Activated naive CD4-positive, alpha-beta T cell treated with anti-CD3 and anti-CD28 coated beads, Interleukin-2, amount 50 U/mL, for 24 hours (primary cell): ENCODE data around the gene PARP1.
A peak's percentile ranks its signal among the peaks of the same experiment; 100 is the strongest.

Source experiments
- H3K27ac Mint-ChIP-seq: one replicate; pipeline ENCODE4 v1.8.0; 2021; ENCODE audit warnings: mild to moderate bottlenecking, mixed read lengths
- H3K27me3 Mint-ChIP-seq: one replicate; pipeline ENCODE4 v1.8.0; 2021; ENCODE audit warnings: mixed read lengths
- H3K36me3 Mint-ChIP-seq: one replicate; pipeline ENCODE4 v1.8.0; 2021; ENCODE audit warnings: mixed read lengths
- H3K4me1 Mint-ChIP-seq: one replicate; pipeline ENCODE4 v1.8.0; 2021; ENCODE audit warnings: mixed read lengths
- H3K4me3 Mint-ChIP-seq: one replicate; pipeline ENCODE4 v1.8.0; 2021; ENCODE audit warnings: mild to moderate bottlenecking, mixed read lengths
- H3K9me3 Mint-ChIP-seq: one replicate; pipeline ENCODE4 v1.8.0; 2021; ENCODE audit warnings: mixed read lengths

PARP1 gene

DNA sequence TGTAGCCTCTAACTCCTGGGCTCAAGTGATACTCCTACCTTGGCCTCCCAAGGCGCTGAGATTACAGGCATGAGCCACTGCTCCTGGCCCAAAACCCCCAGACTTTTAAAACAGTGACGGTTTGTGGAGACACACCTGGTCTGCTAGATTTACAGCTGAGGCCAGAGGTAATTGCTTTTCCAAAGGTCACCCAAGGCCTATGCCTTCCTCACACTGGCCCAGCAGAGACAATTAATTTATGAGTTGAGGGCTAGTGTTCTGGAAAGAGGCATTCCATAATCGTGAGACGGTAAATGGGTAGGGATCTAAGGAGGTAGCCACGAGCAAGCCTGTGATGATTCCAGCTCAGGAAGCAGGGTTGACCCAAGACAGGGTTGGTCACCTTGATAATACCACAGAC, 12.4 kb upstream of the PARP1 start:
- no peaks in the 10 kb centered on the region for H3K9me3 Mint-ChIP-seq
- no peak overlapping the region for H3K4me3 Mint-ChIP-seq

DNA sequence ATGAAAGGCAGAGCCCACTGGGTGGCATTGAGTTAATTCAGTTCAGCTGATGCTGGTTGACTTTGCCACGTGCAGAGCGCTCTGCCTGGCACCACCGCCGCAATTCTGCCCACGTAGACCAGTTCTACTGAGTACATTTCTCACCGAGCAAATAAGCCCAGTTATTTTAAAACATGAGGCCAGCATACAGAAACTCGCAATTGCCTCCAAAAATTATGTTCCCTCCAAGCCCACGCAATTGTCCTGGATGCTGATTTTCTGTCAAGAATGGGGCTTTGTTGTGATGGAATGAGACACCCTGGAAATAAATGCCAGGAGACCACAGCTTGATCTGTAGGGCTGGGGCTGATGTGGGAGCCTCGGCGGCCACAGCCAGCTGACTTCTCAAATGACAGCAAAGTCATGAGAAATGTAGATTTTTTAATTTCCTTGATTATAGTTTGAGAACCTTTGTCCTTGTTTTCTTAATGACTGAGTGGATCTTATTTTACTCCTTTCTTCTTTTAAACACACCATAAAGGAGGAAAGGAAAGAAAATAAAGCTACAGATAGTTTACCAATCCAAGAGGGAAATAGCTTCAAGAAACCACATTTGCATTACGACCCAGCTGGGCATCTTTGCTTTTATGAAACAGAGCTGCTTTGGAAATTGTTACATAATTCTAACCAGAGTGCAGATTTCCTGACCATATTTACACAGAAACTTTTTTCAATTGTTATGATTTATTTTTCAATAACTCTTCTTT, 11.6 kb upstream of the PARP1 start:
- no peak overlapping the region for H3K4me3 Mint-ChIP-seq
- no peak overlapping the region for H3K27ac Mint-ChIP-seq
- no peaks in the 10 kb centered on the region for H3K36me3 Mint-ChIP-seq
- no peaks in the 10 kb centered on the region for H3K27me3 Mint-ChIP-seq
- no peaks in the 10 kb centered on the region for H3K9me3 Mint-ChIP-seq
- H3K4me1 Mint-ChIP-seq: no peaks in the 10 kb centered on the region

More for the DNA sequence above, 12.4 kb upstream of the PARP1 start:
- Mint-ChIP-seq H3K27me3 (no peaks in the 10 kb centered on the region), H3K27ac (no peak overlapping the region), H3K4me1 (no peaks in the 10 kb centered on the region), H3K36me3 (no peaks in the 10 kb centered on the region)

DNA sequence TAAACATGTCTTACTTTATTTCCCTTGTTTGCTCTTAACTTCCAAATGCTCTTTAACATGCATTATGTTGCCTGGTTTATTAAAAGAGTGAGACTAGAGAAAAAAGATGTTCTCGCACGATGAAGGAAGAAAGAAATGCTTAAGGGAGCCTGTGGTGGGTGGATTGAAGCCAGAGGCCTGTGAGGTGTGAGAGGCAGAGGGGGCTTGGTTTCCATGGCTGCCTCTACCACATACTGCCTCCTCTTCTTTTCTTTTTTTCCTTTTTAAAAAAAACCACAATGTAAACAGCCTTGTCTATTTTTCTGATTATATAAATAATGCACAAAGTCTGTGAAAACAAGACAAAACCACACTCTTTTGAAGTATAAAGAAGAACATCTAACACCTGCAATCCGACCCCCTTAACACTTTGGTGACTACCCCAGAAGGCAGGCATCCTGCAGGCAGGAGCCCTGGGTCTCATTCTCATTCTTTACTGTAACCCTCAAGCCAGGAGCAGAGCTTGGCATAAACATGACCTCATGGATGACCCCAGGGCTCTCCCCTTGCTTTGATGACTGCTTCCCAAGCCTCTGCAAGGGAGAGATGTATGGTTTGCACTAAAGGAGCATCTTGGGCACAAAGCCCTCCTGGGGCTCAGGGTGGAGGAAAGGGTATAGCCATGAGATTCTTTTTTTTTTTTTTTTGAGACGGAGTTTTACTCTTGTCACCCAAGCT, 10.1 kb upstream of the PARP1 start:
- no peak overlapping the region for H3K4me3 Mint-ChIP-seq
- no peaks in the 10 kb centered on the region for H3K4me1 Mint-ChIP-seq
- H3K27ac Mint-ChIP-seq: no peak overlapping the region
- no peaks in the 10 kb centered on the region for H3K9me3 Mint-ChIP-seq
- H3K27me3 Mint-ChIP-seq: no peaks in the 10 kb centered on the region
- no peaks in the 10 kb centered on the region for H3K36me3 Mint-ChIP-seq

DNA sequence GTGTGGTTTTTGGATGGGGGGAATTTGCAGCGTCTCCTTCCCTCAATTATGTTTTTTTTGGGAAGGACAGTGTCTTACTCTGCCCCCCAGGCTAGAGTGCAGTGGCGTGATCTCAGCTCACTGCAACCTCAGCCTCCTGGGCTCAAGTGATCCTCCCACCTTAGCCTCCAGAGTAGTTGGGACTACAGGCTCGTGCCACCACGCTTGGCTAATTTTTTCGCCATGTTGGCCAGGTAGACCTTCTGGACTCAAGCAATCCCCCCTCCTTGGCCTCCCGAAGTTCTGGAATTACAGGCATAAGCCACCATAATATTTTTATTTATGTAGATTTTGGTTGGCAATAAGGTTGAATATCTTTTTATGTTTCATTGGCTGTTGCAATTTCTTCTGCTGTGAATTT, 9.5 kb upstream of the PARP1 start:
- no peak overlapping the region for H3K27ac Mint-ChIP-seq
- H3K9me3 Mint-ChIP-seq: no peaks in the 10 kb centered on the region
- H3K27me3 Mint-ChIP-seq: no peaks in the 10 kb centered on the region
- no peaks in the 10 kb centered on the region for H3K4me1 Mint-ChIP-seq
- H3K4me3 Mint-ChIP-seq: no peak overlapping the region
- no peaks in the 10 kb centered on the region for H3K36me3 Mint-ChIP-seq

DNA sequence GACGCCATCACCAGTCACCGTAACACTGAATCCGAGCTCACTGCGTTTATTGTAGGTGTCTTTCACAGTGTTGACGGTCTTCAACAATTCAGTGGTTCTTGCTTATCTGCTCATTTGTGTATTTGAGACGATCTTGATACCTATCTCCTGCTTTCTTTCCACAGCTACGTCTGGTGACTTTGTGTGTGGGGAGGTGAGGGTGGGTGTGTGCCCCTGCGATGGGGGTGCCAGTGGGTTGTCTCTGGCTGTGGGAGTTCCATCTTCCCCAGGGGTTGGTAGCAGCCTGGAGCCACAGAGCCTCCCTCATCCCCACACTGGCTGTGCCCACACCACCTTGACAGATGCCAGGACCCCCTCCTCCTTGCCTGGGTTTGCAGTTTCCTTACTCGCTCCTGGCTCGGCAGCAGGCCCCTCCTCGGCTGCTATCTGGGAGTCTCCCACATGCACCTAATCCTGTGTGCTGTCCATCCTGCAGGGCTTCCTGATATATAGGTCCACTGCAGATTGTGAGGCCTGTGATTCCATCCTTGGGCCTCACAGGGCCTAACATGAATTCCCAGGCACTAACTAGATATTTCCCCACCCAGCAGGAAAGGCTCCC, 6.3 kb upstream of the PARP1 start:
- Mint-ChIP-seq H3K27ac (no peak overlapping the region), H3K4me3 (no peak overlapping the region), H3K27me3 (no peaks in the 10 kb centered on the region), H3K9me3 (no peaks in the 10 kb centered on the region), H3K4me1 (no peaks in the 10 kb centered on the region), H3K36me3 (no peaks in the 10 kb centered on the region)

DNA sequence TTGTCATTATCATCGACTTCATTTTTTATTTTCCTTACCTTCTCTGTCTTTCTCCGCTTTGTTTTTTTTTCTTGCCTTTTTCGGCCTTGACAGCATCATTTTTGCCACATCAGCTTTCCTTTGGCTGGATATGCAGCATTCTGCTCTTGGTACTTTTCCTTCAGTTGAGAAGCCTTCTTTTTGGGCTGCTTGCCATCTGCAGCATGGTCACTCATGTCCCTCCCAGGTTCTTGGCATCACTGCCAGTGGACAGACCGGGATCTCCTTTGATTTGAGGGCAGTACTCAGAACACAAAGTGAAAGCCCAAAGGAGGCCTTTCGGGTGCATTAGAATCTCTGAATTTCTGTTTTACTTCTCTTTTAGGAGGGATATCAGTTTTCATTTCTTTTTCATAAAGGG, 3.7 kb upstream of the PARP1 start:
- H3K9me3 Mint-ChIP-seq: no peaks in the 10 kb centered on the region
- H3K27me3 Mint-ChIP-seq: no peaks in the 10 kb centered on the region

DNA sequence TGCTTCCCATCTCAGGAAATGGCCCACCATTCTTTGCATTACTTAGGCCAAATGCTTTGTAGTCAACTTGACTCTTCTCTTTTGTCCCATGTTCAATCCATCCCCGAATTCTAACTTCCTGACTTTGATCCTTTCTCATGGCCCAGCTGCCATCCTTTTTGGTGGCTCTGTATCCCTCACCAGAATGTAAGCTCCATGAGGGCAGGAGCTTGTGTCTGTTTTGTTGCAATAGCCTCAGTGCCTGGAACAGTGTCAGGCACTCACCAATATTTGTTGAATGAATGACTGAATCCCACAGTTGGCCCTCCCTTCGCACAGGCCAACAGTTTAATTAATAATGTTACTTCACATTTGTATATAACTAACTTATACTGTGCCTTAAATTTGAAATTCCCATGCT, 3.1 kb upstream of the PARP1 start:
- no peak overlapping the region for H3K4me3 Mint-ChIP-seq
- no peaks in the 10 kb centered on the region for H3K27me3 Mint-ChIP-seq
- H3K9me3 Mint-ChIP-seq: no peaks in the 10 kb centered on the region
- H3K36me3 Mint-ChIP-seq: peaks cover 3% of the 10 kb centered on the region
- peaks cover 14% of the 10 kb centered on the region for H3K4me1 Mint-ChIP-seq
- H3K27ac Mint-ChIP-seq: no peak overlapping the region

More for the DNA sequence above, 3.7 kb upstream of the PARP1 start:
- H3K27ac Mint-ChIP-seq: peak overlapping the region; percentile 31
- peaks cover 7% of the 10 kb centered on the region for H3K4me1 Mint-ChIP-seq
- H3K36me3 Mint-ChIP-seq: no peaks in the 10 kb centered on the region
- H3K4me3 Mint-ChIP-seq: no peak overlapping the region

DNA sequence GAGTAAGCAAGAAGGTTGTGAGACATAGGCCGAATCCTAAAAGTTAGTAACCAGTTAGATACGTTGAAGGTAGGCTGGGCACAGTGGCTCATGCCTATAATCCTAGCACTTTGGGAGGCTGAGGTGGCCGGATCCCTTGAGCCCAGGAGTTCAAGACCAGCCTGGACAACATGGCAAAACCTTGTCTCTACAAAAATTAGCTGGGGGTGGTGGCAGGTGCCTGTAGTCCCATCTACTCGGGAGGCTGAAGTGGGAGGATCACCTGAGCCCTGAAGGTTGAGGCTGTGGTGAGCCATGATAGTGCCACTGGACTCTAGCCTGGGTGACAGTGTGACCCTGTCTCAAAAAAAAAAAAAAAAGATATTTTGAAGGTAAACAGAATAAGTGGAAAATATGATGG, 1.5 kb upstream of the PARP1 start:
- H3K27ac Mint-ChIP-seq: no peak overlapping the region
- no peaks in the 10 kb centered on the region for H3K9me3 Mint-ChIP-seq
- no peaks in the 10 kb centered on the region for H3K27me3 Mint-ChIP-seq
- no peak overlapping the region for H3K4me3 Mint-ChIP-seq
- H3K36me3 Mint-ChIP-seq: peaks cover 3% of the 10 kb centered on the region
- peaks cover 29% of the 10 kb centered on the region for H3K4me1 Mint-ChIP-seq

DNA sequence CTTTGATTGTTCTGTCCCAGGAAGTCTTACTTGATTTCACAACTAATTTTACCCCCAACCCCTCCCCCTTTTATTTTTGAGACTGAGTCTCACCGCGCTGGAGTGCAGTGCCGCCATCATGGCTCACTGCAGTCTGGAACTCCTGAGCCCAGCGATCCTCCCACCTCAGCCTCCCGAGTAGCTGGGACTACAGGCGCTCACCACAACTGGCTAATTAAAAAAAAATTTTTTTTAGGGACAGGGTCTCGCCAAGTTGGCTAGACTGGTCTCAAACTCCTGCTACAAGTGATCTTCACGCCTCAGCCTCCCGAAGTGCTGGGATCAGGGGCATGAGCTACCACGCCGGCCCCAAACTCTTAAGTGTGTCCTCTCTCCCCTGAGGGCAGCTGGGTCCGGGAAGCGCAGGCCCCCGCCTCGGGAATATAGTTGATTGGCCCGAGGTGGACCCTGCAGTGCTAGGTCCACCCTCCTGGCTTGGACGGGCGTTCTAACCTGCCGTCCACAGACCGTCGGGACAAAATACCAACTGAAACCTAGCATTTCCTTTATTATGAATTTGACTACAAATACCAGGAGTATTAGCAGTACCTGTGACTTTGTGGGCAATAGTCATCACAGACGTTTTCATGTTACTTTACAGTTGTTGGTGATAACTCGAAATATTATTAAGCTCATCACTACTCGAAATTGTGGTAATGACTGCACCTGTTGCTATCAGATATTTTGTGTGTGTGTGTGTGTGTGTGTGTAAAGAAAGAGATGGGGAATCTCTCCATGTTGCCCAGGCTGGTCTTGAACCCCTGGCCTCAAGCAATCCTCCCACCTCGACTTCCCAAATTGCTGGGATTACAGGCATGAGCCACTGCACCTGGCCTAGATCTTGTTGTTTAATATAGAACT, 642 bp upstream of the PARP1 start:
- Mint-ChIP-seq H3K27ac (peak overlapping the region; percentile 83), H3K4me3 (peak overlapping the region; percentile 83), H3K27me3 (no peaks in the 10 kb centered on the region), H3K4me1 (peaks cover 38% of the 10 kb centered on the region), H3K9me3 (no peaks in the 10 kb centered on the region), H3K36me3 (peaks cover 3% of the 10 kb centered on the region)

DNA sequence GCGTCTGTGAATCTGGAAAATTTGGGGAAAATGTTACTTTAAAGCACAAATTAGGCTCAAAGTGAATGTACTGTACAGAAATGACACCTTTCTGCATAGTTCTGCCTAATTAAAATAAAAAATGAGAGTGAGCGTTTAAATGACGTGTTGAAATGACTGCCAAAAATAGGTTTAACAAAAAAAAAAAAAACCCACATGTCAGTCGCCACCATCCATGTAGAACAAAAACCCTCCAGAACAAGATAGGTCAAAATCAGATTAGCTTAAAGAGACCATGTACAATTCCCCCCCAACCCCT, 745 bp downstream of the PARP1 start:
- Mint-ChIP-seq H3K9me3 (no peaks in the 10 kb centered on the region), H3K36me3 (peaks cover 3% of the 10 kb centered on the region), H3K4me1 (peaks cover 46% of the 10 kb centered on the region), H3K27ac (peak overlapping the region; percentile 100), H3K27me3 (no peaks in the 10 kb centered on the region), H3K4me3 (peak overlapping the region; percentile 100)

DNA sequence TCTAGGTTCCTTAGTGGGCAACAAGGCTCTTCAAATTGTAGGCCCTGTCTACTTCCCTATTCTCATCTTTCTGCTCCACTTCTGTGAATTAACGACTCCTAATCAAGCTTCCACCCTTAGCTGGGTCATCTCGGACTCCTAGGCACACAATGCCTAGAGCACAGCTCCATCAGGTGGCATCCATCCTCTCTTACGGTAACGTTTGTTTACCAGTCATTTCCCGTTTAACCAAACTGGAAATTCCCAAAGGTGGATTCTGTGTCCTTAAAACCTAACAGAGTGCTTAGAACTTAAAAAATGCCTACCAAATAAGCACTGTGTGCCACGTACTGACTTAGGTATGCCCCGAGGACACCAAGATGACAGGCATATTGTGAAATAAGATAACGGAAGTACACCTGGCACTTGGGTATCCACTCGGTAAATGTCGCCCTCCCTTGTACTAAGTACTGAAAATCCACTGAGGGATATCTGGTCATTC, 1.5 kb downstream of the PARP1 start:
- Mint-ChIP-seq H3K4me1 (peaks cover 51% of the 10 kb centered on the region), H3K27me3 (no peaks in the 10 kb centered on the region), H3K27ac (peak overlapping the region; percentile 100), H3K36me3 (peaks cover 6% of the 10 kb centered on the region), H3K9me3 (no peaks in the 10 kb centered on the region), H3K4me3 (peak overlapping the region; percentile 100)

DNA sequence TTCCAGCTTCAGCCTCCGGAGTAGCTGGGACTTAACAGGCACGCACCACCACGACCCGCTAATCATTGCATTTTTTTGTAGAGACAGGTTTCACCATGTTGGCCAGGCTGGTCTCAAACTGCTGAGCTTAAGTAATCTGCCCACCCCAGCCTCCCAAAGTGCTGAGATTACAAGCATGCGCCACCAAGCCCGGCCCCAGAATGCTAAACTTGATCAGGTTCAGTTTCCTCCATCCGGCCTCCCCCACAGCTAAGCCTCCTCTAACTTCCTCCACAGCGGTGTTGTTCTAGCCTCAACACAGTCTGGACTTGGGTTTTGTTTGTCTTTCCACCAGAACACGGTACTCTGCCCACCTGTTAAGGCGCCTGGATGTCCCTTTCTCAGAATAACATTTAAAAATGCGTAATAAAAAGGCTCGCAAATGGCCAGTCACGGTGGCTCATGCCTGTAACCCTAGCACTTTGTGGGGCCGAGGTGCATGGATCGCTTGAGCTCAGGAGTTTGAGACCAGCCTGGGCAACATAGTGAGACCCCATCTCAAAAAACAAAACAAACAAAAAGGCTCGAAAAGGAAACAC, 2.4 kb downstream of the PARP1 start:
- Mint-ChIP-seq H3K4me1 (peaks cover 53% of the 10 kb centered on the region), H3K9me3 (no peaks in the 10 kb centered on the region), H3K36me3 (peaks cover 7% of the 10 kb centered on the region), H3K27ac (no peak overlapping the region), H3K27me3 (no peaks in the 10 kb centered on the region), H3K4me3 (peak overlapping the region; percentile 100)

DNA sequence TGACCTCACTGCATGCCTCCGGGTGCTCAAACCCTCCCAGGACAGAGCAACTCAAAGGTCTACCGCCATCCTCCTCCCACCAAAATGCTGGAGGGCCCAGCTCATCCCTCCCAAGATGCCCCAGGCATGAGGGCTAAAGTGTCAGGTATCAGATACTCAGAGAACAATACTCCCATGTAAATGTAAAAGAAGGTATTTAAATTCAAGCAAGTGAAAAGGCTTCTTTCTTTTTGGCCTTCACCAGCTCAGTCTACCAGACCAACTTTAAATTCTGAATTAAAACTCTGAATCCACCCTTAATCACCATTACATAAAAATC, 3.0 kb downstream of the PARP1 start:
- Mint-ChIP-seq H3K4me1 (peaks cover 59% of the 10 kb centered on the region), H3K9me3 (no peaks in the 10 kb centered on the region), H3K4me3 (peak overlapping the region; percentile 12), H3K36me3 (peaks cover 11% of the 10 kb centered on the region), H3K27me3 (no peaks in the 10 kb centered on the region), H3K27ac (no peak overlapping the region)

DNA sequence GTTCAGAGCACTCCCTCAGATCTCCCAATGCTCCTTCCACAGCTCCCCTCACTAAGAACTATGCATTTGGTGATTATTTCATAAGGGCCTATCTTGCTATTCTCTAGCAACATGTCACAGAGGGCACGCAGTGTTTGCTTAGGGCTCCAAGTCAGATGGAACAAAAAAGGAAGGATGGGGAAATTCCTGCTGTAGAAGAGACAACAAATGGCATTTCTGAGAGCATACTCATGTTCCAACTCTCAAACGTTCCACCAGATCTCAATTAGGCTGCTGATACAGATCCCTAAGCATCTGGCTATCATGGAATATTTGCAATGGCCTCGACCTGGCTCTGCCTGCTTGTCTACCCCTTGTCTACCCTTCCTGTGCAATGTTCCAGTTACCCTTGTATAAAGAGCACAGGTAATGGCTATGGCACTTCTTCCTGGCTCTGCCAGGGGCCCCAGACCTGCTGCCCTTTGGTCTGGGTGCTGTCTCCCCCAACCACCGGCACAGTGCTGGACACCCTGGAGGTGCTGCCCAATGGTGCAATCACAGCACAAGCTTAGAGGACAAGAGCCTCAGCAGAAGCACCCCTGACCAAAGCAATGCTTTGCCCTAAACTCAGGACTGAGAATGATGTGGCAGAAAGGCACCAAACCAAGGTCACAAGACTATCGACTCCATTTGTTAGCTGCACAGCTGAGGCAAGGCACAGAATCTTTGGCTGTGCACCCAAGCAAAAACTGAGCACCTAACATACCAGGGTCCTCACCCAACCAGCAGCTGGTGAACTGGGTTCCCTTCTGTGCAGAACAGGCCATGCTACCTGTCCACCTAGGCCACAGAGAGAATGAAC, 3.6 kb downstream of the PARP1 start:
- peaks cover 15% of the 10 kb centered on the region for H3K36me3 Mint-ChIP-seq
- peaks cover 59% of the 10 kb centered on the region for H3K4me1 Mint-ChIP-seq
- no peaks in the 10 kb centered on the region for H3K27me3 Mint-ChIP-seq
- H3K9me3 Mint-ChIP-seq: no peaks in the 10 kb centered on the region
- H3K4me3 Mint-ChIP-seq: peak overlapping the region; percentile 26
- no peak overlapping the region for H3K27ac Mint-ChIP-seq
